ENCODE results near the gene PCLAF. TPM values are rescaled to one million over a fixed set of nuclear protein-coding genes. Genes with fewer than 3 reads are reported as not detected.
A peak's percentile ranks its signal among the peaks of the same experiment; 100 is the strongest.

The PCLAF gene
- total and polyA plus RNA-seq, 2 donors (not counting 3 experiments of a cell fraction or from before 2014, with no cell fraction given), result 54.7 to 55.2 TPM

DNA sequence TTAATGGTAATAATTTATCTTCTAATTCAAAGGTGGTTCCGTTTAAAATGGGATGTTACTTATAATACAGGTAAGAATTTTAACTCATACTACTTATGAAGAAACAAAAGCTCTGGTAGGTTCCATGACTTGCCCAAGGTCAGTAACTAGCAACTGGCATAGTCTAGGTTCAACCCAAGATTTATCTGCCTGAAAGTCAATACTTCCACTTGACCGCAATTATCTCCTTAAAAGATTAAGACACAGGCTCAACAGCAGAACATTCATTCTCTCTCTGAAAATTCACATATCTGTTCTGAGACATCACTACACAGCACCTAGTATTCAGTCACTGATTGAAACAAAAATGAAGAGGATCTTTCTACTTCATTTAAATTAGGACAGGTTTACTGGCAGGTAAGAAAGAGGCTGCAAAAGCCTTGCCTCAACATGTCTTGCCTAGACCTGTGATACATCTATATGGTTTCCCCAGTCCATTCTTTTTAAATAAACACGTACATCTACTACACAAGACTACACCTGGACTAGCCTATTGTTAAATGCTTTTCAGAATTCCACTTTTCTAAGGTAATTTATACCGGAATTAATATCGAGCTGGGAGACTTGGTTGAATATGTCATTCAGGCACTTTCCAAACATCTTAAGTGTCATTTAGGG, 26.4 kb downstream of the PCLAF start:
- dilution Hi-C loops (cut with MboI; ENCODE audit: extremely low pct_ligation_motif_present, low sequenced_read_pairs), result no loop called here
- peak overlapping the region; percentile 74 for H2AFZ ChIP-seq (ENCODE audit: low read depth, low read length)
- CTCF ChIA-PET, result interaction anchor here (0.9 to 1.8 kb wide), 5 partner anchors 10 to 145 kb away, joined by 3 to 44 read pairs (median 6); partner anchors contain the start of gene TRIP4
- DNase-seq (ENCODE audit: low read depth, low spot score), result no peak
- H3K9ac ChIP-seq (replicated peaks; ENCODE audit: extremely low read depth, insufficient read depth, low read length), result peak overlapping the region; percentile 60
- no peaks in the 10 kb centered on the region for H3K9me1 ChIP-seq (replicated peaks; ENCODE audit: control insufficient read depth, extremely low read depth, insufficient read depth, low read length)
- H3K36me3 ChIP-seq (ENCODE audit: control insufficient read depth in 2 of 2, extremely low read depth in 1 of 2, insufficient read depth in 2 of 2, low read length in 2 of 2), result no peaks in the 10 kb centered on the region
- peaks cover 38% of the 10 kb centered on the region for H3K79me2 ChIP-seq (ENCODE audit: control insufficient read depth, insufficient read depth, low read length)
- H3K27me3 ChIP-seq (ENCODE audit: control insufficient read depth in 2 of 2, insufficient read depth in 2 of 2, low read length in 2 of 2), result no peaks in the 10 kb centered on the region
- H3K27ac ChIP-seq (ENCODE audit: insufficient read depth, low read depth, low read length), result peak overlapping the region; percentile 45
- intact Hi-C loops (cut with micrococcal nuclease), result loop anchor here (5.0 kb wide), 2 partner anchors 38 to 258 kb away; partner anchors contain the start of gene SNX1
- H3K9me3 ChIP-seq (replicated peaks; ENCODE audit: control insufficient read depth, insufficient read depth, low read length), result no peaks in the 10 kb centered on the region
- no peak for TF ChIP-seq EZH2 (IDR thresholded peaks at IDR 0.05; ENCODE audit: borderline replicate concordance, low read depth, low read length, severe bottlenecking)
- TF ChIP-seq, protein P1, sequence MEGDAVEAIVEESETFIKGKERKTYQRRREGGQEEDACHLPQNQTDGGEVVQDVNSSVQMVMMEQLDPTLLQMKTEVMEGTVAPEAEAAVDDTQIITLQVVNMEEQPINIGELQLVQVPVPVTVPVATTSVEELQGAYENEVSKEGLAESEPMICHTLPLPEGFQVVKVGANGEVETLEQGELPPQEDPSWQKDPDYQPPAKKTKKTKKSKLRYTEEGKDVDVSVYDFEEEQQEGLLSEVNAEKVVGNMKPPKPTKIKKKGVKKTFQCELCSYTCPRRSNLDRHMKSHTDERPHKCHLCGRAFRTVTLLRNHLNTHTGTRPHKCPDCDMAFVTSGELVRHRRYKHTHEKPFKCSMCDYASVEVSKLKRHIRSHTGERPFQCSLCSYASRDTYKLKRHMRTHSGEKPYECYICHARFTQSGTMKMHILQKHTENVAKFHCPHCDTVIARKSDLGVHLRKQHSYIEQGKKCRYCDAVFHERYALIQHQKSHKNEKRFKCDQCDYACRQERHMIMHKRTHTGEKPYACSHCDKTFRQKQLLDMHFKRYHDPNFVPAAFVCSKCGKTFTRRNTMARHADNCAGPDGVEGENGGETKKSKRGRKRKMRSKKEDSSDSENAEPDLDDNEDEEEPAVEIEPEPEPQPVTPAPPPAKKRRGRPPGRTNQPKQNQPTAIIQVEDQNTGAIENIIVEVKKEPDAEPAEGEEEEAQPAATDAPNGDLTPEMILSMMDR (IDR thresholded peaks at IDR 0.05; ENCODE audit: extremely low read depth in 1 of 2, insufficient read depth in 1 of 2, low read depth in 1 of 2, low read length in 2 of 2), result no peak
- no peak for TF ChIP-seq GATA2 (IDR thresholded peaks at IDR 0.05; ENCODE audit: insufficient read depth, insufficient read length, low read depth, low read length)
- TF ChIP-seq MYC (IDR thresholded peaks at IDR 0.05; ENCODE audit: low read depth, low read length), result no peak
- TF ChIP-seq POLR2AphosphoS5 (IDR thresholded peaks at IDR 0.05; ENCODE audit: insufficient read depth, low read depth, low read length), result no peak
- TF ChIP-seq JUN (IDR thresholded peaks at IDR 0.05; ENCODE audit: borderline replicate concordance, insufficient read depth, insufficient read length, low read depth), result no peak
- no peak for TF ChIP-seq POLR2A (IDR thresholded peaks at IDR 0.05; ENCODE audit: low read depth, low read length)
- TF ChIP-seq, protein P2, sequence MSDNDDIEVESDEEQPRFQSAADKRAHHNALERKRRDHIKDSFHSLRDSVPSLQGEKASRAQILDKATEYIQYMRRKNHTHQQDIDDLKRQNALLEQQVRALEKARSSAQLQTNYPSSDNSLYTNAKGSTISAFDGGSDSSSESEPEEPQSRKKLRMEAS (IDR thresholded peaks at IDR 0.05; ENCODE audit: insufficient read depth, insufficient read length), result no peak
- no peak for TF ChIP-seq FOS (IDR thresholded peaks at IDR 0.05; ENCODE audit: borderline replicate concordance, insufficient read depth, low read length)
- H4K20me1 ChIP-seq (replicated peaks; ENCODE audit: control insufficient read depth, extremely low read depth, insufficient read depth, low read length), result no peaks in the 10 kb centered on the region
- POLR2A ChIA-PET, result no interaction called here
- FAIRE-seq, result no peak
- H3K4me1 ChIP-seq (ENCODE audit: control insufficient read depth, extremely low read depth, insufficient read depth, low read length), result peaks cover 27% of the 10 kb centered on the region
- H3K4me3 ChIP-seq (replicated peaks in 1 of 3; ENCODE audit: insufficient read depth in 1 of 3, low read depth in 1 of 3, low read length in 3 of 3), result peak overlapping the region; percentile 78 to 94 (median 89)
- peak overlapping the region; percentile 94 for H3K4me2 ChIP-seq (ENCODE audit: insufficient read depth, low read length)
- BruUV-seq (replicated peaks), result TSS peak; percentile 26

All from endothelial cell of umbilical vein (primary cell).